Adrenal gland (tissue), 12 donors: ENCODE results near the gene EFTUD2. TPM values are rescaled to one million over a fixed set of nuclear protein-coding genes. Genes with fewer than 3 reads are reported as not detected.

Experiments used
- DNase-seq, 7 donors: peaks; one replicate each; pipeline ENCODE4 v3.0.0-alpha.2; 2019 to 2020
- H3K27ac ChIP-seq, 5 donors: fragments of 200-600 bp; sonication (generic) in 4 of 5; 1 replicate in 3 of 5; 2 replicates in 2 of 5; pipeline versions ENCODE4 v1.5.1 to v1.8.0; 2016 to 2020; ENCODE audit warnings: mild to moderate bottlenecking in 1 of 5
- H3K27me3 ChIP-seq: fragments of 200-600 bp; 2 replicates; pipeline ENCODE4 v1.8.0; 2021
- H3K36me3 ChIP-seq, 2 donors: fragments of 200-600 bp; replicated peaks in 1 of 2; 1 replicate in 1 of 2; 2 replicates in 1 of 2; pipeline versions ENCODE4 v1.5.1 to v1.8.0; 2018 to 2022
- H3K4me1 ChIP-seq, 2 donors: fragments of 200-600 bp; replicated peaks in 1 of 2; 1 replicate in 1 of 2; 2 replicates in 1 of 2; pipeline versions ENCODE4 v1.5.1 to v1.8.0; 2018 to 2021
- H3K4me3 ChIP-seq, 4 donors: fragments of 200-600 bp; sonication (generic) in 3 of 4; one replicate each; pipeline ENCODE4 v1.5.1; 2016 to 2018
- H3K9me3 ChIP-seq, 3 donors: fragments of 200-600 bp; sonication (generic) in 1 of 3; replicated peaks in 1 of 3; 1 replicate in 2 of 3; 2 replicates in 1 of 3; pipeline versions ENCODE4 v1.5.1 to v1.8.0; 2016 to 2021
- CTCF ChIP-seq, 6 experiments: fragments of 450-650 bp in 4 of 6; fragments of 200-600 bp in 2 of 6; sonication (generic) in 1 of 6; IDR thresholded peaks; 1 replicate in 5 of 6; 2 replicates in 1 of 6; pipeline versions ENCODE4 v1.5.1 to v1.8.0; 2016 to 2021; ENCODE audit warnings: antibody characterized with exemption in 6 of 6, mild to moderate bottlenecking in 2 of 6, moderate library complexity in 1 of 6
- POLR2A ChIP-seq, 2 donors: fragments of 450-650 bp; IDR thresholded peaks; one replicate each; pipeline ENCODE4 v1.6.1; 2017; ENCODE audit warnings: antibody characterized with exemption in 2 of 2, mild to moderate bottlenecking in 2 of 2, moderate library complexity in 1 of 2
- WGBS, 4 donors: extraction: QIAGEN DNeasy Blood & Tissue Kit in 2 of 4; methylation state at CpG; one replicate each; pipeline versions ENCODE4 v1.1.5 to v1.1.7; 2013 to 2017; 5-methylcytosine and 5-hydroxymethylcytosine counted together
- intact Hi-C, 2 donors: fragments of 100-400 bp; cut with DNase I; formaldehyde crosslinking; loops; one replicate each; pipeline versions ENCODE4 v1.14.1 to v1.15.0; 2022 to 2023
- polyA plus RNA-seq, 3 donors: library from polyadenylated mRNA; stranded (reverse); fragments of 200-250 nt in 2 of 3; fragments of 350-450 nt in 1 of 3; fragmentation: Illumina TruSeq in 1 of 3; extraction: RNeasy Lipid Tissue Mini Kit (QIAGEN cat#74804) in 1 of 3; gene quantifications; one replicate each; pipeline ENCODE4 v1.2.3, GENCODE V29; 2013 to 2014
- total RNA-seq, 9 donors: library from RNA; depleted of rRNA in 4 of 9; stranded (reverse); fragments of >200 nt in 4 of 9; fragments of 120-200 nt in 1 of 9; fragmentation: NEBNext Ultra II Directional in 1 of 9; extraction: Animal tissue kit (Norgen Biotek cat#: 25700) in 1 of 9; gene quantifications; one replicate each; pipeline versions ENCODE4 v1.1.0 to v1.2.4, GENCODE V29; 2013 to 2023
- donor health status: healthy with polysubstance abuse.
- donor health status: Bipolar disorder and iron deficiency.
- donor health status: DM: yes; HTN: yes; CAD: no.
- donor health status: DM: no; HTN: no; CAD: no.
- donor health status: DM: no; HTN: no; CAD: no.
- donor health status: DM: yes; HTN: yes; CAD: no.

The EFTUD2 gene
- total and polyA plus RNA-seq, 12 donors, result 30.5 to 122 (median 87.2) TPM

GRCh38 chr17:44917456-44917855 lies 18.2 kb upstream of the EFTUD2 start:
- Histone ChIP-seq H3K9me3 (no peaks in the 10 kb centered on the region), H3K27me3 (no peaks in the 10 kb centered on the region), H3K36me3 (no peaks in the 10 kb centered on the region), H3K4me3 (no peak overlapping the region), H3K27ac (peak overlapping the region in 1 of 5 donors; percentile 34), H3K4me1 (peaks cover 9 to 18% of the 10 kb centered on the region in 2 donors)
- intact Hi-C loops, result loop anchor here in 1 of 2 donors (10.0 kb wide), 1 partner anchor 187 kb away; no protein-coding TSS in a partner anchor
- 85 to 94% (median 90%) methylated on average over 6 of the region's 6 CpGs for WGBS, 4 donors
- TF ChIP-seq POLR2A (IDR thresholded peaks at IDR 0.05) (no peak), CTCF (IDR thresholded peaks at IDR 0.05) (no peak)
- peak in 1 of 7 donors; percentile 5 for DNase-seq

DNA sequence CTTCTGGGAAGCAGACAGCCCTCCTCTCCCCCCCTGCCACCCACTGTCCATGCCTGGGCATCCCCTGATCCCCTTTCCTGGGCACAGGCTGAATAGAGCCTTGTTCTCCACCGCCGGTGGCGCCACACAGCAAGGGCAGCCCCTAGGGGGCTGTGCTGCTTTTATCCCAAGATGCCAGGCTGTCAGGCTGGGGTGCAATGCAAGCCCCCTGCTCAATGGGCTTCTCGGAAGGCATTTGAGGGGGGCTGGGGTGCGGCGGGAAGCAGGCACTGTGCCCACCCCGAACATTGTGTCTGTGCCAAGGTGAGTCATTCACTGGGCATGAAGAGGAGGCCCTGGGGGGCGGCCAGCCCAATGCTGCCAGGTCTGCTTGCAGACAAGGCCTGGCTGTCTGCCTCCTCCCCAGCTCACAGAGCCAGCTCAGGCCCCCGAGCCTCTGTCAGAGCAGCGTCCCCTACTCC lies 17.6 kb upstream of the EFTUD2 start:
- no peak overlapping the region for H3K4me3 ChIP-seq
- peak; percentile 78 to 85 (median 83) for DNase-seq
- H3K27me3 ChIP-seq, result no peaks in the 10 kb centered on the region
- H3K27ac ChIP-seq, result peak overlapping the region in 3 of 5 donors; percentile 8 to 78 (median 22)
- intact Hi-C loops, result loop anchor here in 1 of 2 donors (10.0 kb wide), 1 partner anchor 188 kb away; no protein-coding TSS in a partner anchor
- no peaks in the 10 kb centered on the region for H3K9me3 ChIP-seq
- H3K4me1 ChIP-seq, result peaks cover 9 to 18% of the 10 kb centered on the region in 2 donors
- WGBS, 4 donors, result 44 to 59% (median 50%) methylated on average over 9 to 10 of the region's 10 CpGs
- H3K36me3 ChIP-seq, result no peaks in the 10 kb centered on the region
- TF ChIP-seq POLR2A (IDR thresholded peaks at IDR 0.05) (no peak), CTCF (IDR thresholded peaks at IDR 0.05) (no peak)

DNA sequence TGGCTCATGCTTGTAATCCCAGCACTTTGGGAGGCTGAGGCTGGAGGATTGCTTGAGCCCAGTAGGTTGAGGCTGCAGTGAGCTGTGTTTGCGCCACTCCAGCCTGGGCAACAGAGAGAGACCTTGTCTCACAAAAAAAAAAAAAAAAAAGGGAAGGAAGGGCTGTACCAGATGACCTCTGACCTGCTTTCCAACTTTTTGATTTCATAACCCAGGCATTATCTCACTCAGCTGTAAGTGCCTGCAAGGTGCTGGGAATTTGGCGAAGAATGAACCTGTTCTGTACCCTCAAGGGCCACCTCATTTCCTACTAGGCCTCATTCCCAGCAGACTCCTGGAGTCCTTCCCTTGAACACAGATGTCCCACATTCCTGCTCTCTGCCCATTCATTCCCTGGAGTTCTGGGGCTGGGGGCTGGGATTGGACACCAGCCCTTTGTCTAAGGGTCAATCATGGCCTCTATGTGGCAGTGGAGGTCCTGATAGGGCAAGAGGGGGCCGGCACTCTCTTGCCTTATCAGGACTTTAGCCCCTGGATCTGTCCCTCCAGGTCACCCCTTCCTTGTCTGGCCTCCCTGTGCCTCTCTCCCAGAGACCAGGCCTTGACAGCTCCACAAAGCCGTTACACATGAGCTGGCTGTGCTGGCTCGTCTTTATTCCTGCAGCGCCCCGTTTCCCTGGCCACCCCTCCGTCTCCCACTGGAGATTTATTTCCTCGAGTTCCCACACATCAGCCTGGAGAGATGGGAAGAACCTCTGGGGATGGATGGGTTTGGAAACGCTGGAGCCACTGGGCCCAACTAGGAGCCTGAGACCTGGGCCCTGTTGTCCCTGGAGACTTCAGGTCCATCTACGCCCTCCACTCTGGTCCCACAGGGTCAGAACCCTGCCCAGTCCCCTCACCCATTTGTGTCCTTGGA lies 16.9 kb upstream of the EFTUD2 start:
- DNase-seq, result peak in 4 of 7 donors; percentile 18 to 29 (median 26)
- Histone ChIP-seq H3K4me3 (no peak overlapping the region), H3K4me1 (peaks cover 9 to 24% of the 10 kb centered on the region in 2 donors), H3K27me3 (no peaks in the 10 kb centered on the region), H3K27ac (peak overlapping the region in 3 of 5 donors; percentile 8 to 78 (median 22)), H3K9me3 (no peaks in the 10 kb centered on the region), H3K36me3 (no peaks in the 10 kb centered on the region)
- intact Hi-C loops, result loop anchor here in 1 of 2 donors (10.0 kb wide), 1 partner anchor 189 kb away; no protein-coding TSS in a partner anchor
- no peak for TF ChIP-seq POLR2A (IDR thresholded peaks at IDR 0.05)
- no peak for TF ChIP-seq CTCF (IDR thresholded peaks at IDR 0.05)
- WGBS, 4 donors, result 61 to 76% (median 71%) methylated on average over 11 of the region's 11 CpGs

DNA sequence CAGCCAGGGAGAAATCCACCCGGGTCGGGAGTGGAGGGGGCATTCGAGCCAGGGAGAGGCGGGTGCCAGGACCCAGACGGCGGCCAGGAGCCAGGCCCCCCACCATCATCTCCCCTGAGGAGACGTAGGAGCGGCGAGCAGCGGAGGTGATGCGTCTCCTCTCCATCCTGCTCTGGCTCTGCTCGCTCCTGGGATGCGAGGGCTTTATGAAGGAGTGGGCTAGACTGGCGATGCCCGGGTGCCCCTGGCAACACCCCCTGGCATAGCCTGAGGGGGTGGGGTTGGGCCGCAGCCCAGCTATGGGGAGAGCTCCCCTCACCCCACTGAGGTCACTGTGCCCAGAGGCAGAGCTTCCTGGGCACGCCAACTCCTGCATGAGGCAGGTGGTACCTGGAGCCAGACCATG lies 16.1 kb upstream of the EFTUD2 start, which contains the start of gene GFAP:
TSS of gene GFAP (minus strand) at position 180 of the 406 bp plus-strand sequence. CDS start at position 166, 14 bp downstream.
- no peaks in the 10 kb centered on the region for H3K27me3 ChIP-seq
- peak within 1 kb of the TSS in 3 of 5 donors; percentile 8 to 78 (median 22) for H3K27ac ChIP-seq
- H3K4me1 ChIP-seq, result peaks cover 9 to 27% of the 10 kb centered on the region in 2 donors
- intact Hi-C loops, result loop anchor here in 1 of 2 donors (10.0 kb wide), 1 partner anchor 189 kb away; no protein-coding TSS in a partner anchor
- no peak within 1 kb of the TSS for H3K4me3 ChIP-seq
- peak in 1 of 7 donors; percentile 18 for DNase-seq
- H3K9me3 ChIP-seq, result no peaks in the 10 kb centered on the region
- WGBS, 4 donors, result 67 to 91% (median 86%) methylated on average over 1 to 17 of the region's 17 CpGs
- no peaks in the 10 kb centered on the region for H3K36me3 ChIP-seq
- TF ChIP-seq POLR2A (IDR thresholded peaks at IDR 0.05) (no peak), CTCF (IDR thresholded peaks at IDR 0.05) (no peak)
